ENCODE measurements around the gene JAZF1. TPM values are rescaled to one million over a fixed set of nuclear protein-coding genes. Genes with fewer than 3 reads are reported as not detected.

Gene JAZF1
- total RNA-seq, 1 experiment from 2014 or later = 3.4 TPM

- Histone ChIP-seq H3K36me3 (ENCODE audit: control insufficient read depth in 1 of 2, insufficient read depth in 2 of 2, low read length in 2 of 2) (no peaks in the 10 kb centered on the region), H3K27ac (ENCODE audit: low read depth, low read length) (no peak overlapping the region), H3K4me1 (ENCODE audit: control insufficient read depth in 1 of 2, insufficient read depth in 2 of 2, low read length in 2 of 2) (peaks cover 10 to 13% of the 10 kb centered on the region in 2 experiments), H3K27me3 (ENCODE audit: insufficient read depth, low read length) (no peaks in the 10 kb centered on the region), H3K4me2 (ENCODE audit: low read length) (no peak overlapping the region), H4K20me1 (ENCODE audit: insufficient read depth) (no peaks in the 10 kb centered on the region), H3K9ac (ENCODE audit: low read length) (no peak overlapping the region), H3K9me3 (ENCODE audit: control insufficient read depth in 1 of 2, insufficient read depth in 1 of 2, low read depth in 1 of 2, low read length in 2 of 2) (no peaks in the 10 kb centered on the region), H3K4me3 (replicated peaks in 1 of 2; ENCODE audit: low read depth in 1 of 2, low read length in 2 of 2) (no peak overlapping the region), H2AFZ (ENCODE audit: low read depth, low read length, poor library complexity, severe bottlenecking) (no peak overlapping the region), H3K79me2 (ENCODE audit: insufficient read depth, low read length) (no peaks in the 10 kb centered on the region), H3K9me2 (ENCODE audit: insufficient read depth) (no peaks in the 10 kb centered on the region)
- POLR2A ChIA-PET = no interaction called here
- DNase-seq (ENCODE audit: low read depth, low spot score) (no peak), ATAC-seq (no peak)
- BruUV-seq (replicated peaks) = no TSS peak
- CTCF ChIA-PET = no interaction called here
- RAD21 ChIA-PET (ENCODE audit: low non-redundant PET in 1 of 2, low total read pairs in 2 of 2, uncharacterized antibody in 2 of 2, unreplicated experiment in 2 of 2) = no interaction called here
- TF ChIP-seq POLR2A (IDR thresholded peaks at IDR 0.05; ENCODE audit: borderline replicate concordance, extremely low read depth, insufficient read depth, insufficient read length) (no peak), YY1 (IDR thresholded peaks at IDR 0.05; ENCODE audit: extremely low read depth, insufficient replicate concordance, low read depth, low read length) (no peak), ZFX (IDR thresholded peaks at IDR 0.05) (no peak), CTCF (IDR thresholded peaks at IDR 0.05 in 2 of 3, conservative IDR thresholded peaks at IDR 0.05 in 1 of 3; ENCODE audit: borderline replicate concordance in 1 of 3, insufficient read depth in 1 of 3, low read depth in 2 of 3, low read length in 2 of 3) (no peak), TCF7L2 (IDR thresholded peaks at IDR 0.05; ENCODE audit: borderline replicate concordance, extremely low read depth, insufficient read depth, insufficient read length) (no peak)
- intact Hi-C loops (cut with micrococcal nuclease) = no loop called here
Measured at GRCh38 chr7:27998382-27998781, 182.2 kb downstream of the JAZF1 start.

DNA sequence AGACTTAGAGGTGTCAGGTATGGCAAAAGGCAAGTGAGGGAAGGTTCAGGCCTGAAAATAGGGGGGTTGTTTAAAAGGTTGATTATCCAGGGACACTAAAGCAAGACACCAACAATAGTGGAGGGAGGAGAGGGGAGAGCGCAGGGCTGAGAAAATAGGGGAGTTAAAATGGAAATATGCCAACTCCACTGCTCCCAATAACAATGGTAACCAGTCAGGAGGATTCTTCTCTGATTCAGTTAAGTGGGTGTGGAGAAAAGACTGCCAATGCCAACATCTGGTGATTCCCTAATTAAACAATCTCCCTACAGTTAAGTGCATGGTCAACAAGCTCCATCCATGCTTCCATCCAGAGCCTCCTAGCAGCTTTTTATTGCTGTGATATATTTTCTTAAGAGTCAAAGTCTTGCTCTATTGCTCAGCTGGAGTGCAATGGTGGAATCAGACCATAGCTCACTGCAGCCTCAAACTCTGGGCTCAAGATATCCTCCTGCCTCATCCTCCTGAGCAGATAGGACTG lies 183.3 kb downstream of the JAZF1 start:
- TF ChIP-seq POLR2AphosphoS5 (IDR thresholded peaks at IDR 0.05; ENCODE audit: low read depth, low read length) (no peak), EZH2 (IDR thresholded peaks at IDR 0.05) (no peak), CEBPB (IDR thresholded peaks at IDR 0.05; ENCODE audit: low read depth) (no peak), POLR2A (IDR thresholded peaks at IDR 0.05; ENCODE audit: borderline replicate concordance, extremely low read depth, insufficient read depth, insufficient read length) (no peak), TCF7L2 (IDR thresholded peaks at IDR 0.05; ENCODE audit: borderline replicate concordance, extremely low read depth, insufficient read depth, insufficient read length) (no peak), CBX3 (IDR thresholded peaks at IDR 0.05; ENCODE audit: low read depth) (no peak), ELF1 (IDR thresholded peaks at IDR 0.05; ENCODE audit: borderline replicate concordance, low read depth) (no peak), RAD21 (IDR thresholded peaks at IDR 0.05; ENCODE audit: low read depth) (no peak)
- DNase-seq (ENCODE audit: low read depth, low spot score) (no peak), ATAC-seq (no peak)
- Histone ChIP-seq H3K27ac (ENCODE audit: low read depth, low read length) (no peak overlapping the region), H3K4me3 (replicated peaks in 1 of 2; ENCODE audit: low read depth in 1 of 2, low read length in 2 of 2) (no peak overlapping the region), H3K27me3 (ENCODE audit: insufficient read depth, low read length) (no peaks in the 10 kb centered on the region), H3K9me2 (ENCODE audit: insufficient read depth) (no peaks in the 10 kb centered on the region), H3K4me2 (ENCODE audit: low read length) (no peak overlapping the region), H3K79me2 (ENCODE audit: insufficient read depth, low read length) (no peaks in the 10 kb centered on the region), H4K20me1 (ENCODE audit: insufficient read depth) (no peaks in the 10 kb centered on the region), H3K9ac (ENCODE audit: low read length) (no peak overlapping the region), H3K4me1 (ENCODE audit: control insufficient read depth in 1 of 2, insufficient read depth in 2 of 2, low read length in 2 of 2) (peaks cover 10% of the 10 kb centered on the region in 2 experiments), H3K36me3 (ENCODE audit: control insufficient read depth in 1 of 2, insufficient read depth in 2 of 2, low read length in 2 of 2) (no peaks in the 10 kb centered on the region), H2AFZ (ENCODE audit: low read depth, low read length, poor library complexity, severe bottlenecking) (no peak overlapping the region), H3K9me3 (ENCODE audit: control insufficient read depth in 1 of 2, insufficient read depth in 1 of 2, low read depth in 1 of 2, low read length in 2 of 2) (no peaks in the 10 kb centered on the region)
- BruUV-seq (replicated peaks) = no TSS peak
- ChIA-PET POLR2A (no interaction called here), RAD21 (ENCODE audit: low non-redundant PET in 1 of 2, low total read pairs in 2 of 2, uncharacterized antibody in 2 of 2, unreplicated experiment in 2 of 2) (no interaction called here), CTCF (interaction anchor here (1.6 kb wide), 1 partner anchor 65 kb away, joined by 5 read pairs; no protein-coding TSS in a partner anchor)
- intact Hi-C loops (cut with micrococcal nuclease) = no loop called here
